Psoas muscle (tissue), 8 donors: ENCODE results near the gene DHX57. TPM values are rescaled to one million over a fixed set of nuclear protein-coding genes. Genes with fewer than 3 reads are reported as not detected.

Experiments
- ATAC-seq, 4 donors: fragments of 200-7000 bp; cut with Tn5 transposase; one replicate each; pipeline ENCODE4 v1.9.1; 2020; ENCODE audit warnings: moderate library complexity in 3 of 4, mild to moderate bottlenecking in 2 of 4
- DNase-seq, 2 donors: peaks; one replicate each; pipeline ENCODE4 v3.0.0-alpha.2; 2020
- H3K27ac ChIP-seq: fragments of 200-600 bp; one replicate; pipeline ENCODE4 v1.8.0; 2022
- H3K27me3 ChIP-seq, 3 donors: fragments of 200-600 bp in 1 of 3; one replicate each; pipeline versions ENCODE4 v1.6.1 to v1.8.0; 2013 to 2022; ENCODE audit warnings: low read length in 2 of 3, mild to moderate bottlenecking in 2 of 3, moderate library complexity in 1 of 3; ENCODE audit not compliant: insufficient read depth in 3 of 3
- H3K36me3 ChIP-seq, 2 donors: fragments of 200-600 bp in 1 of 2; one replicate each; pipeline versions ENCODE4 v1.6.1 to v1.8.0; 2013 to 2022; ENCODE audit warnings: low read depth in 1 of 2, mild to moderate bottlenecking in 1 of 2, moderate library complexity in 1 of 2; ENCODE audit not compliant: insufficient read depth in 1 of 2
- H3K4me1 ChIP-seq: fragments of 200-600 bp; one replicate; pipeline ENCODE4 v1.8.0; 2022
- H3K4me3 ChIP-seq: fragments of 200-600 bp; one replicate; pipeline ENCODE4 v1.8.0; 2022; ENCODE audit warnings: mild to moderate bottlenecking
- H3K9me3 ChIP-seq: fragments of 200-600 bp; one replicate; pipeline ENCODE4 v1.8.0; 2022
- CTCF ChIP-seq: fragments of 200-600 bp; IDR thresholded peaks from one replicate; pipeline ENCODE4 v1.8.0; 2022; ENCODE audit warnings: antibody characterized with exemption
- WGBS, 3 donors: extraction: QIAGEN DNeasy Blood & Tissue Kit; methylation state at CpG; one replicate each; pipeline versions ENCODE4 v1.1.6 to v1.1.7; 2013; 5-methylcytosine and 5-hydroxymethylcytosine counted together
- intact Hi-C, 2 donors: fragments of 100-400 bp; cut with DNase I; formaldehyde crosslinking; loops; one replicate each; pipeline versions ENCODE4 v1.11.0 to v1.14.2; 2022
- polyA plus RNA-seq, 3 donors: library from polyadenylated mRNA; stranded (reverse); fragments of 200-250 nt; gene quantifications; one replicate each; pipeline ENCODE4 v1.2.3, GENCODE V29; 2013
- total RNA-seq, 4 donors: library from RNA; stranded (reverse); fragmentation: NEBNext Ultra II Directional in 2 of 4; extraction: Animal tissue kit (Norgen Biotek cat#: 25700) in 2 of 4; gene quantifications; one replicate each; pipeline versions ENCODE4 v1.2.1 to v1.2.4, GENCODE V29; 2021 to 2023
- donor health status: healthy with polysubstance abuse.
- donor health status: DM: no; HTN: no; CAD: no; lungs with moderate emphysema.
- donor health status: Bipolar disorder and iron deficiency.
- donor health status: healthy.
- donor health status: DM: yes; HTN: yes; CAD: no.
- donor health status: DM: no; HTN: no; CAD: no.
- donor health status: DM: no; HTN: no; CAD: no.
- donor health status: DM: yes; HTN: yes; CAD: no.

Gene DHX57
- total and polyA plus RNA-seq, 7 donors, result 7.7 to 15.3 (median 11.6) TPM

GRCh38 chr2:38788306-38788705, 87.4 kb downstream of the DHX57 start:
- intact Hi-C loops, result no loop called here
- no peaks in the 10 kb centered on the region for H3K36me3 ChIP-seq
- no peak for DNase-seq
- no peaks in the 10 kb centered on the region for H3K27me3 ChIP-seq
- TF ChIP-seq CTCF, result no peak
- no peak for ATAC-seq
- H3K4me1 ChIP-seq, result no peaks in the 10 kb centered on the region
- H3K4me3 ChIP-seq, result no peak overlapping the region
- no peaks in the 10 kb centered on the region for H3K9me3 ChIP-seq
- no peak overlapping the region for H3K27ac ChIP-seq
- 65 to 77% (median 65%) methylated on average over 6 of the region's 6 CpGs for WGBS, 3 donors

GRCh38 chr2:38783586-38783985, 92.1 kb downstream of the DHX57 start:
- H3K27me3 ChIP-seq, result no peaks in the 10 kb centered on the region
- intact Hi-C loops, result no loop called here
- ATAC-seq (no peak), DNase-seq (no peak)
- no peak for TF ChIP-seq CTCF
- H3K36me3 ChIP-seq, result peaks cover 0 to 30% of the 10 kb centered on the region in 2 donors
- no peaks in the 10 kb centered on the region for H3K9me3 ChIP-seq
- no peak overlapping the region for H3K27ac ChIP-seq
- H3K4me3 ChIP-seq, result no peak overlapping the region
- peaks cover 8% of the 10 kb centered on the region for H3K4me1 ChIP-seq

- peak overlapping the region; percentile 73 for H3K27ac ChIP-seq
- TF ChIP-seq CTCF, result no peak
- intact Hi-C loops, result no loop called here
- H3K4me1 ChIP-seq, result peaks cover 9% of the 10 kb centered on the region
- 7 to 9% (median 9%) methylated on average over 8 of the region's 8 CpGs for WGBS, 3 donors
- ATAC-seq (peak in 1 of 4 donors; percentile 23), DNase-seq (no peak)
- H3K4me3 ChIP-seq, result peak overlapping the region; percentile 89
- H3K27me3 ChIP-seq, result no peaks in the 10 kb centered on the region
- H3K9me3 ChIP-seq, result no peaks in the 10 kb centered on the region
- peaks cover 0 to 30% of the 10 kb centered on the region in 2 donors for H3K36me3 ChIP-seq
These were observed 97.0 kb downstream of the DHX57 start for GRCh38 chr2:38778687-38779082.

- H3K27ac ChIP-seq, result no peak overlapping the region
- H3K36me3 ChIP-seq, result peaks cover 0 to 16% of the 10 kb centered on the region in 2 donors
- no peaks in the 10 kb centered on the region for H3K27me3 ChIP-seq
- no peaks in the 10 kb centered on the region for H3K9me3 ChIP-seq
- peaks cover 9% of the 10 kb centered on the region for H3K4me1 ChIP-seq
- DNase-seq (no peak), ATAC-seq (no peak)
- H3K4me3 ChIP-seq, result no peak overlapping the region
- intact Hi-C loops, result no loop called here
- WGBS, 3 donors, result 86 to 89% (median 89%) methylated on average over 10 to 13 of the region's 13 CpGs
- no peak for TF ChIP-seq CTCF
These were observed 99.2 kb downstream of the DHX57 start for GRCh38 chr2:38776531-38776930.

- 74 to 78% (median 75%) methylated on average over 7 of the region's 7 CpGs for whole genome bisulfite sequencing, 3 donors
- Histone ChIP-seq H3K27me3 (no peaks in the 10 kb centered on the region), H3K36me3 (peaks cover 0 to 9% of the 10 kb centered on the region in 2 donors), H3K9me3 (no peaks in the 10 kb centered on the region), H3K27ac (no peak overlapping the region), H3K4me1 (peaks cover 9% of the 10 kb centered on the region), H3K4me3 (no peak overlapping the region)
- no peak for ATAC-seq
- intact Hi-C loops, result no loop called here
- no peak for TF ChIP-seq CTCF
- DNase-seq, result no peak
These were observed 99.9 kb downstream of the DHX57 start for GRCh38 chr2:38775921-38776225.
